ENCODE measurements around the gene MT1H. TPM values are rescaled to one million over a fixed set of nuclear protein-coding genes. Genes with fewer than 3 reads are reported as not detected.

MT1H gene
- total and polyA plus RNA-seq, 2 of the 13 experiments (the other 11 are each of a cell fraction or from before 2014, with no cell fraction given), result 0.60 TPM; not detected in 1

GRCh38 chr16:56647641-56648431, 21.8 kb upstream of the MT1H start (continued):
- TF ChIP-seq HNRNPH1 (optimal IDR thresholded peaks at IDR 0.05; ENCODE audit: low read depth, low read length) (no peak), FIP1L1 (IDR thresholded peaks at IDR 0.05; ENCODE audit: borderline replicate concordance, insufficient read depth, low read depth, low read length) (no peak), CEBPZ (IDR thresholded peaks at IDR 0.05; ENCODE audit: low read length) (no peak), ZNF24 (IDR thresholded peaks at IDR 0.05) (no peak), NRL (CRISPR knock-in tag; IDR thresholded peaks at IDR 0.05; ENCODE audit: borderline replicate concordance) (peak; percentile 46; the same call in 1 of the 2 replicates), ZBTB42 (CRISPR knock-in tag; IDR thresholded peaks at IDR 0.05) (no peak), TMF1 (CRISPR knock-in tag; IDR thresholded peaks at IDR 0.05; ENCODE audit: low read depth) (no peak), ZNF773 (CRISPR knock-in tag; IDR thresholded peaks at IDR 0.05; ENCODE audit: borderline replicate concordance) (no peak), AHDC1 (CRISPR knock-in tag; IDR thresholded peaks at IDR 0.05; ENCODE audit: borderline replicate concordance) (no peak), ZGPAT (CRISPR knock-in tag; IDR thresholded peaks at IDR 0.05) (no peak), ETV5 (CRISPR knock-in tag; IDR thresholded peaks at IDR 0.05; ENCODE audit: borderline replicate concordance) (no peak), ZNF772 (CRISPR knock-in tag; IDR thresholded peaks at IDR 0.05) (0 out of 2 replicates have a peak, but pooled peaks have one; percentile 26), ESRRA (CRISPR knock-in tag; IDR thresholded peaks at IDR 0.05; ENCODE audit: low read depth) (no peak), HBP1 (CRISPR knock-in tag; IDR thresholded peaks at IDR 0.05; ENCODE audit: low read depth) (no peak), MED13 (CRISPR knock-in tag; IDR thresholded peaks at IDR 0.05) (no peak), STAT5B (CRISPR knock-in tag; IDR thresholded peaks at IDR 0.05) (no peak), ATF1 (CRISPR knock-in tag; IDR thresholded peaks at IDR 0.05) (no peak)

Measured in HepG2 (cell line).